ENCODE measurements around the gene PHOSPHO2. TPM values are rescaled to one million over a fixed set of nuclear protein-coding genes. Genes with fewer than 3 reads are reported as not detected.

Gene PHOSPHO2, protein sequence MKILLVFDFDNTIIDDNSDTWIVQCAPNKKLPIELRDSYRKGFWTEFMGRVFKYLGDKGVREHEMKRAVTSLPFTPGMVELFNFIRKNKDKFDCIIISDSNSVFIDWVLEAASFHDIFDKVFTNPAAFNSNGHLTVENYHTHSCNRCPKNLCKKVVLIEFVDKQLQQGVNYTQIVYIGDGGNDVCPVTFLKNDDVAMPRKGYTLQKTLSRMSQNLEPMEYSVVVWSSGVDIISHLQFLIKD
- 1 to 10 TPM; 7.2 to 7.4 TPM for total RNA-seq
- polyA plus RNA-seq, result 1 to 10 TPM; 2.9 to 7.2 TPM

DNA sequence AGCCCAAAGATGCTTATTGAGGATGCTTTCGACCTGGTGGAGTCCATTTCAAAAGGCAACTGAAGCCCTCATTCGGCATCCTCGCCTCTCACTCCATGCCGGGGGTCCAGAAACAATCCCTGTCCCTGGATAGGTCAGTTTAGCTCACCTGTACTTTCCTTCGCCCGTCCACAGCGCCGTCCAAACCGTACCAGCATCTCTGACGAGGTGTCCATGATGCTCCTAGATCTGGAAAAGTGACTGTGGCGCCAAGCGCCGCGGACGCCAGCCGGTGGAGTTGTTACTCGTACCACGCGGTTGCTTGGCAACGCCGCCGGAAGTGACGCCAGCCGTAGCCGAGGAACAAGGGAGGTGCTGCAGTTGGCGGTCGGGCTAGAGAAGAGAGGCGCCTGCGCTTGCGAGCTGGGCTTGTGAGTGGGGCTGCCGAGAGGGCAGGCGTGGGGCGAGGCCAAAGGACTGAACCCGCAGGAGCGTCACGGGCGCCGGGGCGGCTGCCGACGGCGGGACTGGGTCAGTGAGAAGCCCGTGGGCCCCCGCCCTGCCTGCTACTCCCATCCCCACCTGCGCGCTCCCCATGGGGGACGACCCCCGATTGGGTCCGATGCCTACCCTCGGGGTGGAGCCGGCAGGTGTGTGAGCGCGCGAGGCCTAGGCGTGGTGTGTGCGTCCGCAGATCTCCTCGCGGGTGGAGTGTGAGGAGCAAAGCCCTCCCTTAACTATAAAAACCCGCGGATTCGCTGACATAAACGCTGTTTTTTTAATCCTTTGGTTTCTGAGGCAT is at the start of gene PHOSPHO2, which contains the start of gene CFAP210:
Gene PHOSPHO2, plus strand, starts transcription at position 357 of the 781 bp plus-strand sequence. CDS start 6,503 bp downstream, outside the sequence.
Gene CFAP210, minus strand, starts transcription at position 293 of the 781 bp plus-strand sequence. Its CDS starts 78 bp downstream, at position 215.
- peaks cover 15% of the 10 kb centered on the region for H3K4me1 ChIP-seq (ENCODE audit: insufficient read depth, low read length)
- DNase-seq, result peak; percentile 98 to 99 (median 99)
- H3K36me3 Mint-ChIP-seq, result peaks cover 11 to 25% of the 10 kb centered on the region in 2 donors
- intact Hi-C loops (cut with micrococcal nuclease), result loop anchor here (1.0 to 10.0 kb wide), 5 partner anchors 104 to 1240 kb away; partner anchors contain the start of genes FASTKD1, PPIG, SSB and UBR3
- H3K9me3 ChIP-seq (ENCODE audit: control insufficient read depth in 1 of 2, low read length in 2 of 2), result no peaks in the 10 kb centered on the region
- H3K36me3 ChIP-seq (ENCODE audit: insufficient read depth, low read length), result no peaks in the 10 kb centered on the region
- H3K4me1 Mint-ChIP-seq, result peaks cover 12 to 21% (median 16%) of the 10 kb centered on the region in 4 donors
- H3K4me3 Mint-ChIP-seq, result peak within 1 kb of the TSS; percentile 88 to 96 (median 92)
- no peaks in the 10 kb centered on the region for H3K27me3 ChIP-seq (ENCODE audit: insufficient read depth, low read length)
- H3K4me3 ChIP-seq (ENCODE audit: low read length in 2 of 2), result peak within 1 kb of the TSS; percentile 37 to 69
- peak within 1 kb of the TSS; percentile 72 for H3K27ac ChIP-seq (ENCODE audit: low read depth, low read length)
- ChIA-PET POLR2A (ENCODE audit: partially characterized antibody) (interaction anchor here (0.8 to 2.8 kb wide), 7 partner anchors 9 to 171 kb away, joined by 3 to 10 read pairs (median 3); partner anchors contain the start of genes PPIG, SSB and UBR3), CTCF (ENCODE audit: partially characterized antibody) (no interaction called here)
- H3K27ac Mint-ChIP-seq, result peak within 1 kb of the TSS; percentile 93 to 100 (median 99)
- peaks cover 3 to 20% (median 13%) of the 10 kb centered on the region in 8 donors for H3K9me3 Mint-ChIP-seq
- H3K27me3 Mint-ChIP-seq, result peaks cover 5 to 8% of the 10 kb centered on the region in 2 donors

- POLR2A ChIA-PET (ENCODE audit: partially characterized antibody), result no interaction called here
- Mint-ChIP-seq H3K9me3 (peaks cover 0 to 2% (median 0%) of the 10 kb centered on the region in 8 donors), H3K27ac (no peak overlapping the region), H3K4me1 (peaks cover 0 to 2% (median 0%) of the 10 kb centered on the region in 4 donors), H3K27me3 (peaks cover 1 to 5% of the 10 kb centered on the region in 2 donors), H3K36me3 (no peaks in the 10 kb centered on the region), H3K4me3 (no peak overlapping the region)
- no peak for DNase-seq
- Histone ChIP-seq H3K27me3 (ENCODE audit: insufficient read depth, low read length) (no peaks in the 10 kb centered on the region), H3K4me1 (ENCODE audit: insufficient read depth, low read length) (no peaks in the 10 kb centered on the region), H3K27ac (ENCODE audit: low read depth, low read length) (no peak overlapping the region), H3K36me3 (ENCODE audit: insufficient read depth, low read length) (no peaks in the 10 kb centered on the region), H3K9me3 (ENCODE audit: control insufficient read depth in 1 of 2, low read length in 2 of 2) (no peaks in the 10 kb centered on the region), H3K4me3 (ENCODE audit: low read length in 2 of 2) (no peak overlapping the region)
- CTCF ChIA-PET (ENCODE audit: partially characterized antibody), result no interaction called here
- intact Hi-C loops (cut with micrococcal nuclease), result no loop called here
Measured at GRCh38 chr2:169647496-169647895, 46.8 kb upstream of the PHOSPHO2 start.

DNA sequence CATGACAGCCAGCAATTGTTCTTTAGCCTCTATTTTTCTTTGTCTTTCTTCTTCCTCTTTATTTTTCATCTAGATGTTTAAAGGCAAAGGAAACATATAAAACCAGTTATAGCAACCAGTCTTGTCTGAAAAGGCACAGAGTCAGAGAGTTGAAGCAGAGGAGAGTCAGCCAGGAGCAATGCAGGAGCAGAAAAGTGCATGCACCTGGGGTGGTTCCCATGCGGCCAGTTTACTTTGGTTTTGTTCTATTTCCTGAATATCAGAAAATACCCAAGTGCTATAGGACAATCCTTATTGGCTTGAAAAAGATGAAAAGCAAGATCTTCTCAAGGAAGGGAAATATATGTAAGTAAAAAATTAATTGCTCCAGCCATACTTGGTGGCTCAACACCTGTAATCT is 45.0 kb upstream of the PHOSPHO2 start:
- Mint-ChIP-seq H3K4me1 (peaks cover 0 to 2% (median 0%) of the 10 kb centered on the region in 4 donors), H3K36me3 (no peaks in the 10 kb centered on the region), H3K9me3 (no peaks in the 10 kb centered on the region), H3K4me3 (no peak overlapping the region), H3K27ac (no peak overlapping the region), H3K27me3 (peaks cover 8 to 11% of the 10 kb centered on the region in 2 donors)
- Histone ChIP-seq H3K27me3 (ENCODE audit: insufficient read depth, low read length) (no peaks in the 10 kb centered on the region), H3K36me3 (ENCODE audit: insufficient read depth, low read length) (no peaks in the 10 kb centered on the region), H3K9me3 (ENCODE audit: control insufficient read depth in 1 of 2, low read length in 2 of 2) (no peaks in the 10 kb centered on the region), H3K27ac (ENCODE audit: low read depth, low read length) (no peak overlapping the region), H3K4me1 (ENCODE audit: insufficient read depth, low read length) (no peaks in the 10 kb centered on the region), H3K4me3 (ENCODE audit: low read length in 2 of 2) (no peak overlapping the region)
- POLR2A ChIA-PET (ENCODE audit: partially characterized antibody), result no interaction called here
- CTCF ChIA-PET (ENCODE audit: partially characterized antibody), result no interaction called here
- DNase-seq, result no peak
- intact Hi-C loops (cut with micrococcal nuclease), result no loop called here

DNA sequence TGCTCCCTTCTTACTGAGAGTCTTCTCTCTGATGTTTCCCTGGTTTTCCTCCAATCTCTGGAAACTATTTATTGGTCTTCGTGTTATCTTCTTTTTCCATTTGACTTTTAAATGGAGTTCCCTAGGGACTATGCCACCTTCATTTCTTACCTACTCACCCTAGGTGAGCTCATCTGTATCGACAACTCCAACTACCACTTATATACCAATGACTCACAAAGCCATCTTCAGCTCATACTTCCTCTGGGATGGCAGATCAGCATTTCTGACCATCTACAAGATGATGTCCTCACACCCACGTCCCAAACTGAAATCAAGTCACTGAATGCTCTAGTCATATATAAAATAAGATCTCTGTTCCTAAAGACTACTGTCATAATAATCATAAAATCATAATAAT is 40.6 kb upstream of the PHOSPHO2 start:
- ChIA-PET CTCF (ENCODE audit: partially characterized antibody) (no interaction called here), POLR2A (ENCODE audit: partially characterized antibody) (no interaction called here)
- H3K4me3 Mint-ChIP-seq, result no peak overlapping the region
- DNase-seq, result no peak
- H3K27me3 ChIP-seq (ENCODE audit: insufficient read depth, low read length), result no peaks in the 10 kb centered on the region
- H3K36me3 Mint-ChIP-seq, result no peaks in the 10 kb centered on the region
- H3K27me3 Mint-ChIP-seq, result peaks cover 8 to 11% of the 10 kb centered on the region in 2 donors
- no peaks in the 10 kb centered on the region for H3K9me3 ChIP-seq (ENCODE audit: control insufficient read depth in 1 of 2, low read length in 2 of 2)
- no peak overlapping the region for H3K4me3 ChIP-seq (ENCODE audit: low read length in 2 of 2)
- H3K36me3 ChIP-seq (ENCODE audit: insufficient read depth, low read length), result no peaks in the 10 kb centered on the region
- H3K4me1 Mint-ChIP-seq, result peaks cover 0 to 2% (median 0%) of the 10 kb centered on the region in 4 donors
- intact Hi-C loops (cut with micrococcal nuclease), result no loop called here
- H3K27ac Mint-ChIP-seq, result no peak overlapping the region
- H3K27ac ChIP-seq (ENCODE audit: low read depth, low read length), result no peak overlapping the region
- H3K4me1 ChIP-seq (ENCODE audit: insufficient read depth, low read length), result no peaks in the 10 kb centered on the region
- no peaks in the 10 kb centered on the region for H3K9me3 Mint-ChIP-seq

DNA sequence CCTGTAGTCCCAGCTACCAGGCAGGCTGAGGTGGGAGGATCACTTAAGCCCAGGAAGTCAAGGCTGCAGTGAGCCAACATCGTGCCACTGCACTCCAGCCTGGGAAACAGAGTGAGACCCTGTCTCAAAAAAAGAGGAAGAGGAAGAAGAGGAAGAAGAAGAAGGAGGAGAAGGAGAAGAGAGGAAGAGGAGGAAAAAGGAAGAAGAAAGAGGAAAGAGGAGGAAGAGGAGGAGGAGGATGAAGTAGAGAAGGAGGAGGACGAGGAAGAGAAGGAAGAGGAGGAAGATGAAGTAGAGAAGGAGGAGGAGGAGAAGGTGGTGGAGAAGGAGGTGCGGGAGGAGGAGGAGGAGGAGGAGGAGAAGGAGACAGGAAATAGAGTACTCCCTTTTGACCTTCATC is 38.1 kb upstream of the PHOSPHO2 start:
- peaks cover 8 to 11% of the 10 kb centered on the region in 2 donors for H3K27me3 Mint-ChIP-seq
- H3K9me3 Mint-ChIP-seq, result no peaks in the 10 kb centered on the region
- no peaks in the 10 kb centered on the region for H3K4me1 ChIP-seq (ENCODE audit: insufficient read depth, low read length)
- intact Hi-C loops (cut with micrococcal nuclease), result no loop called here
- no peaks in the 10 kb centered on the region for H3K4me1 Mint-ChIP-seq
- H3K36me3 Mint-ChIP-seq, result no peaks in the 10 kb centered on the region
- H3K27ac ChIP-seq (ENCODE audit: low read depth, low read length), result no peak overlapping the region
- H3K27ac Mint-ChIP-seq, result no peak overlapping the region
- POLR2A ChIA-PET (ENCODE audit: partially characterized antibody), result no interaction called here
- no peaks in the 10 kb centered on the region for H3K36me3 ChIP-seq (ENCODE audit: insufficient read depth, low read length)
- no peak overlapping the region for H3K4me3 Mint-ChIP-seq
- no peaks in the 10 kb centered on the region for H3K9me3 ChIP-seq (ENCODE audit: control insufficient read depth in 1 of 2, low read length in 2 of 2)
- no peaks in the 10 kb centered on the region for H3K27me3 ChIP-seq (ENCODE audit: insufficient read depth, low read length)
- no peak overlapping the region for H3K4me3 ChIP-seq (ENCODE audit: low read length in 2 of 2)
- CTCF ChIA-PET (ENCODE audit: partially characterized antibody), result no interaction called here
- no peak for DNase-seq

GRCh38 chr2:169658877-169659276 is 35.4 kb upstream of the PHOSPHO2 start:
- Mint-ChIP-seq H3K27ac (no peak overlapping the region), H3K4me3 (no peak overlapping the region), H3K4me1 (no peaks in the 10 kb centered on the region), H3K36me3 (no peaks in the 10 kb centered on the region), H3K9me3 (no peaks in the 10 kb centered on the region), H3K27me3 (peaks cover 0 to 4% of the 10 kb centered on the region in 2 donors)
- POLR2A ChIA-PET (ENCODE audit: partially characterized antibody), result no interaction called here
- CTCF ChIA-PET (ENCODE audit: partially characterized antibody), result no interaction called here
- Histone ChIP-seq H3K9me3 (ENCODE audit: control insufficient read depth in 1 of 2, low read length in 2 of 2) (no peaks in the 10 kb centered on the region), H3K4me3 (ENCODE audit: low read length in 2 of 2) (no peak overlapping the region), H3K27me3 (ENCODE audit: insufficient read depth, low read length) (no peaks in the 10 kb centered on the region), H3K36me3 (ENCODE audit: insufficient read depth, low read length) (no peaks in the 10 kb centered on the region), H3K4me1 (ENCODE audit: insufficient read depth, low read length) (no peaks in the 10 kb centered on the region), H3K27ac (ENCODE audit: low read depth, low read length) (no peak overlapping the region)
- intact Hi-C loops (cut with micrococcal nuclease), result no loop called here
- DNase-seq, result no peak

GRCh38 chr2:169659320-169659719 is 34.9 kb upstream of the PHOSPHO2 start:
- no peaks in the 10 kb centered on the region for H3K9me3 ChIP-seq (ENCODE audit: control insufficient read depth in 1 of 2, low read length in 2 of 2)
- H3K4me1 ChIP-seq (ENCODE audit: insufficient read depth, low read length), result no peaks in the 10 kb centered on the region
- Mint-ChIP-seq H3K9me3 (no peaks in the 10 kb centered on the region), H3K4me3 (no peak overlapping the region), H3K27me3 (peaks cover 0 to 4% of the 10 kb centered on the region in 2 donors), H3K27ac (no peak overlapping the region), H3K36me3 (no peaks in the 10 kb centered on the region), H3K4me1 (no peaks in the 10 kb centered on the region)
- intact Hi-C loops (cut with micrococcal nuclease), result no loop called here
- H3K27me3 ChIP-seq (ENCODE audit: insufficient read depth, low read length), result no peaks in the 10 kb centered on the region
- no peaks in the 10 kb centered on the region for H3K36me3 ChIP-seq (ENCODE audit: insufficient read depth, low read length)
- POLR2A ChIA-PET (ENCODE audit: partially characterized antibody), result no interaction called here
- DNase-seq, result no peak
- H3K4me3 ChIP-seq (ENCODE audit: low read length in 2 of 2), result no peak overlapping the region
- CTCF ChIA-PET (ENCODE audit: partially characterized antibody), result no interaction called here
- no peak overlapping the region for H3K27ac ChIP-seq (ENCODE audit: low read depth, low read length)
